Naive thymus-derived CD8-positive, alpha-beta T cell (primary cell): ENCODE results near the gene COL4A1. TPM values are rescaled to one million over a fixed set of nuclear protein-coding genes. Genes with fewer than 3 reads are reported as not detected.

Source experiments
- ATAC-seq, 2 donors: fragments of 150-1000 bp; cut with Tn5 transposase in 1 of 2; sonication (Bioruptor Pico), chemical (Tn5 transposase) in 1 of 2; 1 replicate in 1 of 2; 2 replicates in 1 of 2; pipeline ENCODE4 v1.10.0; 2021; ENCODE audit warnings: mild to moderate bottlenecking in 2 of 2, moderate library complexity in 2 of 2
- POLR2A ChIA-PET: fragments of 350-600 bp; sonication (Branson Sonifier 250); formaldehyde crosslinking; loops from one replicate; lab custom pipeline; 2021; ENCODE audit warnings: antibody characterized with exemption; lab: Charles Lee
- DNase-seq, 10 donors: peaks; one replicate each; pipeline versions ENCODE4 v3.0.0 to v3.0.0-alpha.2; 2020 to 2022
- H3K27ac Mint-ChIP-seq, 10 donors: one replicate each; pipeline ENCODE4 v1.8.0; 2020 to 2022; ENCODE audit warnings: mild to moderate bottlenecking in 10 of 10, mixed read lengths in 10 of 10, moderate library complexity in 4 of 10, inconsistent platforms in 1 of 10
- H3K27me3 Mint-ChIP-seq, 5 donors: one replicate each; pipeline ENCODE4 v1.8.0; 2021 to 2022; ENCODE audit warnings: mixed read lengths in 5 of 5
- H3K36me3 Mint-ChIP-seq, 3 donors: one replicate each; pipeline ENCODE4 v1.8.0; 2020 to 2022; ENCODE audit warnings: mixed read lengths in 3 of 3, mild to moderate bottlenecking in 2 of 3, inconsistent platforms in 1 of 3
- H3K4me1 Mint-ChIP-seq, 4 donors: one replicate each; pipeline ENCODE4 v1.8.0; 2021 to 2022; ENCODE audit warnings: mixed read lengths in 4 of 4
- H3K4me3 Mint-ChIP-seq, 10 donors: one replicate each; pipeline ENCODE4 v1.8.0; 2020 to 2022; ENCODE audit warnings: mild to moderate bottlenecking in 10 of 10, mixed read lengths in 10 of 10, moderate library complexity in 6 of 10, inconsistent platforms in 1 of 10
- H3K9me3 Mint-ChIP-seq, 9 donors: one replicate each; pipeline ENCODE4 v1.8.0; 2020 to 2022; ENCODE audit warnings: mixed read lengths in 9 of 9, mild to moderate bottlenecking in 3 of 9, inconsistent platforms in 1 of 9, moderate library complexity in 1 of 9
- polyA plus RNA-seq, 3 donors: library from polyadenylated mRNA; unstranded; fragments of 300-500 nt; fragmentation: Illumina TruSeq; gene quantifications; one replicate each; pipeline ENCODE4 v1.2.3, GENCODE V29; 2021
- total RNA-seq, 8 experiments: library from RNA in 2 of 8; stranded (reverse) in 2 of 8; gene quantifications; one replicate each; pipeline ENCODE4 v1.2.3 and lab custom pipeline; 2021 to 2026

COL4A1 gene
- total and polyA plus RNA-seq, 5 experiments from 2014 or later = not detected

DNA sequence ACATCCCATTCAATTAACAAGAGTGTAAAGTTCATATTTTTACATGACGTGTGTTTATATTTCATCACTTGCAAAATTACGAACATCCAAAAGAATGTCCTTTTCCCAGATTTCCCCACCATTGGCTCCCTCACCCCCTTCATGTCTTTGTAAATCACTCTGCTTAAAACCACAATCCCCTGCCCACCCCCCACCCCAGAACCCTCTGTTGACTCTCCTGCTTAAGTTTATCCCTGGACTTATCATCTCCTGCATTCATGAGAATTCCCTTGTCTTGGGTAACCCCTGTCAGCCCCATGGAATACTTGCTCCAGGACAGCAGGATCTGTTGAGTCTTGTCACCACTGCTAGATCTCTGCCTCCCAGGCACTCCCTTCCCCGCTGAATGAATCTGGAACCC lies 109.9 kb downstream of the COL4A1 start:
- Mint-ChIP-seq H3K36me3 (no peaks in the 10 kb centered on the region), H3K27ac (no peak overlapping the region), H3K27me3 (peaks cover 9 to 79% (median 27%) of the 10 kb centered on the region in 5 donors), H3K4me3 (no peak overlapping the region), H3K4me1 (no peaks in the 10 kb centered on the region), H3K9me3 (peaks cover 0 to 2% (median 0%) of the 10 kb centered on the region in 9 donors)
- no peak for DNase-seq
- POLR2A ChIA-PET = no interaction called here
- ATAC-seq = no peak

DNA sequence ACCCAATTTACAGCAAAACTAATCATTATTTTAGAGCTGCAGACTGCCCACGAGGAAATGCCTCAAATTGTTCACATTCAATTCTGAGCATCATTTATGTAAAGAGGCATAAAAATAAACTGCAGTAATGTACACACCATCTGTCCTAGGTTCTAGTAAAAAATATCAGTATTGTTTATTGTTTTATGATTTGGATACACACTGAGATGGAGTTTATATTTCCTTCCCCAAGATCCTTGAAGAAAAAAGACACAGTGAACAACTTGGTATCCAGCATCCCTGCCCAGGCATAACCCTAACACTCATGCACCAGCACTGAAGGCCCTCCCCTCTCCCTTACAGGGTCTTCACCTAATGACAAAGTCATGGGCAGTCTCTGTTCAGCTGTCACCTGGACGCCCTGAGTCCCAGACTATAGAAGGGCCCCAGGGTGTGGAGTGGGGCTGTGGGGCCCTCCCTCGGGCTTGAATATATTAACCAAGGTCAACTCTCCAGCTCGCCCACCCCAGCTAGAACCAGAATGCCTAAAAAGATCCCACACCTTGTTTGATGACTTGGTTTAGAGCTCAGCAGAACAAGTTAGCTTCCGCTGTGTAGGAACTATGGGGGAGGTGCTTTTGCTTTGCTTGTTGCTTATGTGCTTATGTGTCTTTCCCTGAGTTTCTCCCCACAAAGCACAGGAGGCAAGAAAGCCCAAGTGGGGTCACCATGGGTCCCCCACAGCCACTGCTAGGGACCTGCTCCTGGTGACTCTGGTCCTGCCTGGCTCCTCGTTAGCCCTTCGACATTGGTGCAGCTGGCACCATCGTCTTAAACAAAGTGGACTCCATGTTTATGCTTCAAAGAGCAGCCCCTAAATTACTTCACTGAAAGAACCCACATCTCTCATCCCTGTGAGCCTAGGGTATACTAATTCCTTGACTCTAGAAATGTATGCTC lies 111.1 kb downstream of the COL4A1 start:
- Mint-ChIP-seq H3K4me1 (no peaks in the 10 kb centered on the region), H3K9me3 (peaks cover 0 to 2% (median 0%) of the 10 kb centered on the region in 9 donors), H3K4me3 (no peak overlapping the region), H3K36me3 (no peaks in the 10 kb centered on the region), H3K27ac (no peak overlapping the region), H3K27me3 (peaks cover 11 to 84% (median 29%) of the 10 kb centered on the region in 5 donors)
- DNase-seq = no peak
- ATAC-seq = no peak
- POLR2A ChIA-PET = no interaction called here

DNA sequence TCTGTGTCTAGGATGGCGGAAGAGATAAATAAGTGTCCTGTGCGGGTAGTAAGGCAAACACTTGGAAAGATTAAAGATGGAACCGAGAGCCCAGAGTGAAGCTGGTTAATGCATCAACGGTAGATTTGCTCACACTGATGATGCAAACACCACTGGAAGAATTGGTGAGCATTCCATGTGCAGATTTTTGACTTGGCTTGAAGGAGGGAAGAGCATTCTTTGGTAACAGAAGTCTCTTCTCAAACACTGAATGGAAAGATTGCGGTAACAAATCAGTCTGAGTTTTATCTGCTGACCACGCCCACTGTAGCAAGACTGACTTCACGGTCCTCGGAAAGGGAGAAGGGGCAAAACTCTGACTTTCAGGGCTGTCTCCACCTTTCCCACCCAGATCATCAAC lies 112.5 kb downstream of the COL4A1 start:
- POLR2A ChIA-PET = no interaction called here
- peaks cover 12 to 79% (median 30%) of the 10 kb centered on the region in 5 donors for H3K27me3 Mint-ChIP-seq

DNA sequence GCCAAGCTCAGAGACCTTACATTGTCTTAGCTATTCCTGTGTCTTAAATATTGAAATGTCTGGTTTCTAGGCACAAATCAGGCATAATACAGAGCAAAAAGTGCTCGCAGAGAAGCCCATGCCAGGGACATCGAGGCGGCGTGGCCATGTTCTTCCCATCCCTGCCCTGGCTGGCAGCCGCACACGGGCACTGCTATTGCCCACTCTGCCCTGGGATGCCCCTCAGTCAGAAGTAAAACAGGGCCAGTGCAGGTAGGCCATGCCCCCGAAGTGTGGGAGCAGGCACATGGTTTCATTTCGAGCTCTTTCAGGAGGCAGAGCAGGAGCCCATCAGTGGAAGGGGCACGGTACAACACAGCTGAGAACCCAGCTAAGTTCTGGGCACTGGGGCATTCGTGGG lies 113.5 kb downstream of the COL4A1 start:
- Mint-ChIP-seq H3K4me1 (no peaks in the 10 kb centered on the region), H3K4me3 (no peak overlapping the region), H3K27ac (no peak overlapping the region), H3K27me3 (peaks cover 5 to 73% (median 22%) of the 10 kb centered on the region in 5 donors), H3K36me3 (no peaks in the 10 kb centered on the region), H3K9me3 (no peaks in the 10 kb centered on the region)
- no peak for ATAC-seq
- no peak for DNase-seq
- POLR2A ChIA-PET = no interaction called here

More for the DNA sequence above, 112.5 kb downstream of the COL4A1 start:
- Mint-ChIP-seq H3K36me3 (no peaks in the 10 kb centered on the region), H3K4me3 (no peak overlapping the region), H3K27ac (no peak overlapping the region), H3K9me3 (peaks cover 0 to 2% (median 0%) of the 10 kb centered on the region in 9 donors), H3K4me1 (no peaks in the 10 kb centered on the region)
- DNase-seq (no peak), ATAC-seq (no peak)

DNA sequence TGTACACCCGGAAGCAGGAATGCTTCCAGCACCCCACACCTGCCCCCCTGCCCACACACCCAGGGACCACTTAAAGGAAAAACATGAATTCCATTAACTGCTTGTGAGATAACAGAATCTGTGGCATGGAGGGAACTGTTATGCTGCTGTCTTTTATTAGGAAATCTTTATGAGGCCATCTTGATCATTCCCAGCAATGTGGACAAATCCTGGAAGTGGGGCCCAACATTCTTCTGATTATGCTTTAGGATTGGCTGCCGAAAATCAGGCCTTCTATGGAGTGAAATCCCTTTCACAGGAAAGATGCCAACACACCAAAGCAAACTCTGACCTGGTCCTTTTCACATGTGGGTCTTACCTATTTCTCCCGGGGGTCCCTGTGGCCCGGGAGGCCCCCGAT lies 114.5 kb downstream of the COL4A1 start:
- DNase-seq (no peak), ATAC-seq (no peak)
- Mint-ChIP-seq H3K9me3 (no peaks in the 10 kb centered on the region), H3K27me3 (peaks cover 10 to 74% (median 20%) of the 10 kb centered on the region in 5 donors), H3K4me1 (no peaks in the 10 kb centered on the region), H3K4me3 (no peak overlapping the region), H3K27ac (no peak overlapping the region), H3K36me3 (no peaks in the 10 kb centered on the region)
- POLR2A ChIA-PET = no interaction called here

DNA sequence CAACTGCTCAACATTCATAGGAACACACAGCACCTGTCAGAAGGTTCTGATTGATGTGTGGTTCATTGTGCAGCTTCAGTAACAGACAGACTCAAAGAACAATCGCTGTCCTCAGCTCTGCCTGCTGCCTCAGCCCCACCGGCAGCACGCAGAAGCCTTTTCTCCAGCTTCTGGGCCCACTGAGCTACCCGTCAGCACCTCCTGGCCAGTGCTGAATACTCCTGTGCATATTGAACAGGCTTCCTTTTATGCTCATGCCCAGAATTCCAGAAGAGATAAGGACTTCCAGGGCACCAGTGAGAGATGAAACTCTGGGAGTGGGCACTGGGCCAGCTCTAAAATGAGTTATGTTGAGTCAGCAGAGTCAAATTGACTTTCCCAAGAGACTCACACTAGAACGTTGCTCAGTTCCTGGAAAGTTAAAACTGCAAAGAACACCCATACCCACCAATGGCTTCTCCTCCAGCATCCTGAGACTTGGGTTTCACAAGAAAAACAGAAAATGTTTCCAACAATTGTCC lies 119.3 kb downstream of the COL4A1 start:
- H3K36me3 Mint-ChIP-seq = no peaks in the 10 kb centered on the region
- ATAC-seq (no peak), DNase-seq (no peak)
- H3K27me3 Mint-ChIP-seq = peaks cover 5 to 49% (median 12%) of the 10 kb centered on the region in 5 donors
- no peak overlapping the region for H3K27ac Mint-ChIP-seq
- H3K9me3 Mint-ChIP-seq = peaks cover 0 to 2% (median 0%) of the 10 kb centered on the region in 9 donors
- no peak overlapping the region for H3K4me3 Mint-ChIP-seq
- POLR2A ChIA-PET = no interaction called here
- no peaks in the 10 kb centered on the region for H3K4me1 Mint-ChIP-seq

DNA sequence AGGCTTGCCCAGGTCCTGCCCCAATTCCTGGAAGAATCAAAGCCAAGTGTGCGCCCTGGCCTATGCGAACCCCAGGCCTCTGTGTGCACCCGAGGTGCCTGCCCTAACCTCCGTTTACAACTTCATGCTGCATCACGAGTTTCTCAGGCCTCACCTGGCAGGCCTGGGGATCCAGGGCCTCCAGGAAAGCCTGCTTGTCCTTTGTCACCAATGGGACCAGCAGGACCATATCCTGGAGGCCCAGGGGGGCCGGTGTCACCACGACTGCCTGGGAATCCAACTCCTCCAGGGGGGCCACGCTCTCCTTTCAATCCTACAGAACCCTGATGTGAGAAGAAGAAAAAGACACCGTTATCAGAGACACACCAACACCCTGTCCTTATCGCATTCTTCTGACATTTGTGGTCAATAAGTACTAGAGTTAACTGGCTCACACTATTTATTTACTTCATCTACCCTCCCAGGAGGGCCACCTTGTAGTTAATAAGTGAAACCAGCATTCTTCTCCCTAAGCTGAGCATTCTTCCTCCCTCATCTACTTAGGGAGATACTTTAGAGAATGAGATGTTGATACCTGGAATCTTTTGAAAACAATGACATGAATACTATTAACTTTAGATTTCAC lies 120.6 kb downstream of the COL4A1 start:
- POLR2A ChIA-PET = no interaction called here
- no peaks in the 10 kb centered on the region for H3K4me1 Mint-ChIP-seq
- peaks cover 5 to 39% (median 9%) of the 10 kb centered on the region in 5 donors for H3K27me3 Mint-ChIP-seq
- DNase-seq (no peak), ATAC-seq (no peak)
- H3K27ac Mint-ChIP-seq = peak overlapping the region in 1 of 10 donors; percentile 44
- no peak overlapping the region for H3K4me3 Mint-ChIP-seq
- no peaks in the 10 kb centered on the region for H3K36me3 Mint-ChIP-seq
- H3K9me3 Mint-ChIP-seq = peaks cover 0 to 2% (median 0%) of the 10 kb centered on the region in 9 donors

DNA sequence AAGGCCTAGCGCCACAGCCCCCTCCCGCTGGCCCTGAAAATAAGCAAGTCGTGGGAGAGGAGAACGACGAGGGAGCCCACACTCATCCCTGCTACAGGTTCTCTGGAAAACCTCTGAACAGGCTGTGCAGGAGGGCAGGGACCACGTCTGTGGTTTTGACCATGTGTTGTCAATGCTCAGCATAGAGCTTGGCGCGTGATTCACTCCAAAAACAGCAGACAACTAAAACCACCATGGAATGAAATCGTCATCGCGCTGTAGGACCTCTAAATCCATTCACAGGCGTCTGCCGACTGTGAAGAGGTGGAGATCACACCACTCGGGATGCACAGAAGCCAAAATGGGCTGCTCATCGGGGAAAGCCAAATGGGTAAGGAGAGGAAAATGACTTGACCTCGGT lies 121.3 kb downstream of the COL4A1 start:
- POLR2A ChIA-PET = no interaction called here
- Mint-ChIP-seq H3K4me3 (no peak overlapping the region), H3K4me1 (no peaks in the 10 kb centered on the region), H3K36me3 (no peaks in the 10 kb centered on the region), H3K9me3 (peaks cover 0 to 2% (median 0%) of the 10 kb centered on the region in 9 donors), H3K27ac (peak overlapping the region in 2 of 10 donors; percentile 43 to 44), H3K27me3 (peaks cover 5 to 36% (median 9%) of the 10 kb centered on the region in 5 donors)
- no peak for DNase-seq
- ATAC-seq = no peak

DNA sequence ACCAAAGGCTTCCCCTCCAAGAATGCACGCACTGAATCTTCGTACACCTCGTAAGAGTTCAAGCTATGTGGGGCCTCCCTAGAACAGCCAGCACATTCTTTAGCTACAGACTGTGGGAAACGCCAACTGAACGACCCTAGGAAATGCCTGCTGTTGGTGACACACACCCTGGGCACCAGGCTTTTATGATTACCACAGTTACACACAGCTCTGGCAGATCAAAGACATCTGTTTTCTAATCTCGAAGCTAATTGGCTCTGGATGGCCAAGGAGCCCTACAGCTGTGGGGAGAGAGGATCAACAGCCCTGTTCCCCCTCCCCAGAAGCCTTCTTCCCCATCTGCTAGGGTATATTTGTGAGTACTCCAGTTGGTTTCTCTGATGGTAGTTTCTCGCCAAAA lies 123.0 kb downstream of the COL4A1 start:
- Mint-ChIP-seq H3K4me3 (no peak overlapping the region), H3K27ac (no peak overlapping the region), H3K4me1 (no peaks in the 10 kb centered on the region), H3K27me3 (peaks cover 5 to 37% (median 8%) of the 10 kb centered on the region in 5 donors), H3K9me3 (peaks cover 0 to 2% (median 0%) of the 10 kb centered on the region in 9 donors), H3K36me3 (no peaks in the 10 kb centered on the region)
- no peak for ATAC-seq
- POLR2A ChIA-PET = no interaction called here
- no peak for DNase-seq

DNA sequence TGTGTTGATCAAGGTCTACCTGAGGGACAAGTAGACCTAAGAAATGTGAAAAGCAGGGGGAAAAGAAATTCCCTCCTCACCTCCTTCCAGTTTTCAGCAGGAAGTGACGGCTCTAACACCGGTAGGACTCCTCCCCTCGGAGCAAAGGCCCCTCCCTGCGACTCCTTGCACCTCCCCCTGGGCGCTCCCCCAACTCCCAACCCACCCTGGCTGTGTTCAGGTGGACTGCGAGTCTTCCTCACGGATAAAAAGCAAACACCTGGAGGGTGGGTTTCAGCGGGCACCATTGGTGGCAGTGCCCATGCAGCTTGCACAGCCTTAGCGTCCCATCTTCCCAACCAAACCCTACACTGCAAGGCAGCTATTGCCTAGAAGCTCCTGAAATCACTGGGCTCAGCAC lies 124.5 kb downstream of the COL4A1 start:
- no peak for ATAC-seq
- no peak for DNase-seq
- Mint-ChIP-seq H3K9me3 (peaks cover 0 to 2% (median 0%) of the 10 kb centered on the region in 9 donors), H3K4me1 (no peaks in the 10 kb centered on the region), H3K36me3 (no peaks in the 10 kb centered on the region), H3K27me3 (peaks cover 0 to 29% (median 5%) of the 10 kb centered on the region in 5 donors), H3K27ac (no peak overlapping the region), H3K4me3 (no peak overlapping the region)
- POLR2A ChIA-PET = no interaction called here

DNA sequence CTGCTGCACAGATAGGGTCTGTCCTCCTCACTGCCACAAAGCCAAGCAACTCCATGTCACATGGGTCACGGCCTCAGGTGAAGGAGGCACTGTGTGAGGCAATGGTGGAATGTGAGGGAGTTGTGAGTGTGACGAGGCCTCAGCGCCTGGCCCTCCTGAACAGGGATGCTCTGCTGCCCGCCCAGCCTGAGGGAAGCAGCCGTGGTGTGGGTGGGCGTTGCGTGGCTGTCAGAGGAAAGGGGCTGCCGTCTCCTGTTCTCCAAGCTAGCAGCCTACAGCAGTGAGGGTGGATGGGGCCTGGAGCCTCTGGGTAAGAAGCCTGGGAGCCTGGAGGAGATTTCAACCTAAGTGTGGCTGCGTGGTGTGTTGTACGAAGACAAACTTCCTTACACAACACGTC lies 125.0 kb downstream of the COL4A1 start:
- Mint-ChIP-seq H3K4me1 (no peaks in the 10 kb centered on the region), H3K36me3 (no peaks in the 10 kb centered on the region), H3K9me3 (peaks cover 0 to 4% (median 0%) of the 10 kb centered on the region in 9 donors), H3K27me3 (peaks cover 0 to 26% (median 5%) of the 10 kb centered on the region in 5 donors), H3K4me3 (no peak overlapping the region), H3K27ac (no peak overlapping the region)
- DNase-seq = no peak
- POLR2A ChIA-PET = no interaction called here
- ATAC-seq = no peak

DNA sequence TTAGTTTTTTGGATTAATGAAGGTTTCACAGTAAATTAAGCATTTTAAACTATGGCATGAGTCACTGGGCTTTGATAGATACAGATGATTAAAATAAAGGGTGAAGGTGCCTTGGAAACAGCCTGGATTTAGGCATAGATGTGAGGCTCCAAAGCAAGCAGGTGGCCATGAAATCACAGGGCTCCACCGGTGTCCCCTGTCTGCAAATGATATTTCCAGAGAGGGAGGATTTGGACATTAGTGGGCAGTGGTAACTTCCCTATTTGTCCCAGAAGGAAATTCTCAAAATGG lies 127.2 kb downstream of the COL4A1 start:
- ATAC-seq = no peak
- no peaks in the 10 kb centered on the region for H3K4me1 Mint-ChIP-seq
- no peak for DNase-seq
- peaks cover 0 to under 1% (median 0%) of the 10 kb centered on the region in 3 donors for H3K36me3 Mint-ChIP-seq
- H3K27me3 Mint-ChIP-seq = peaks cover 1 to 10% (median 5%) of the 10 kb centered on the region in 5 donors
- H3K27ac Mint-ChIP-seq = no peak overlapping the region
- no peak overlapping the region for H3K4me3 Mint-ChIP-seq
- POLR2A ChIA-PET = no interaction called here
- peaks cover 0 to 4% (median 0%) of the 10 kb centered on the region in 9 donors for H3K9me3 Mint-ChIP-seq
